Pancreas (tissue), 10 donors: ENCODE results near the gene MTIF3. TPM values are rescaled to one million over a fixed set of nuclear protein-coding genes. Genes with fewer than 3 reads are reported as not detected.
A peak's percentile ranks its signal among the peaks of the same experiment; 100 is the strongest.

Source experiments
- ATAC-seq, 4 donors: fragments of 200-7000 bp; cut with Tn5 transposase; one replicate each; pipeline versions ENCODE4 v1.8.0 to v1.9.1; 2020; ENCODE audit warnings: mild to moderate bottlenecking in 4 of 4, moderate library complexity in 4 of 4
- DNase-seq, 6 donors: peaks; one replicate each; pipeline ENCODE4 v3.0.0-alpha.2; 2020
- FAIRE-seq: peaks from 2 replicates; lab custom pipeline; 2012; peaks lifted over from hg19 to GRCh38; lab: Jason Lieb, UNC
- H3K27ac ChIP-seq, 4 donors: fragments of 200-600 bp; sonication (generic); 1 replicate in 3 of 4; 2 replicates in 1 of 4; pipeline versions ENCODE4 v1.5.0 to v1.8.0; 2020
- H3K27me3 ChIP-seq, 4 donors: fragments of 200-600 bp; one replicate each; pipeline ENCODE4 v1.8.0; 2021
- H3K36me3 ChIP-seq, 3 donors: fragments of 200-600 bp; sonication (generic) in 1 of 3; one replicate each; pipeline versions ENCODE4 v1.5.0 to v1.8.0; 2020 to 2021
- H3K4me1 ChIP-seq, 3 donors: fragments of 200-600 bp; one replicate each; pipeline ENCODE4 v1.8.0; 2021
- H3K4me3 ChIP-seq, 4 donors: fragments of 200-600 bp; sonication (generic) in 2 of 4; one replicate each; pipeline versions ENCODE4 v1.5.0 to v1.8.0; 2020 to 2021
- H3K9me3 ChIP-seq, 4 donors: fragments of 200-600 bp; one replicate each; pipeline ENCODE4 v1.8.0; 2021
- WGBS, 2 donors: extraction: QIAGEN DNeasy Blood & Tissue Kit; methylation state at CpG; one replicate each; pipeline ENCODE4 v1.1.7; 2013; 5-methylcytosine and 5-hydroxymethylcytosine counted together
- intact Hi-C, 3 donors: fragments of 100-400 bp; cut with DNase I; formaldehyde crosslinking; loops; one replicate each; pipeline versions ENCODE4 v1.11.1 to v1.14.2; 2022
- polyA plus RNA-seq, 2 donors: library from polyadenylated mRNA; stranded (reverse); fragments of 200-250 nt; gene quantifications; one replicate each; pipeline ENCODE4 v1.2.3, GENCODE V29; 2013
- total RNA-seq, 6 donors: library from RNA; stranded (reverse); fragmentation: NEBNext Ultra II Directional in 4 of 6; extraction: Animal tissue kit (Norgen Biotek cat#: 25700) in 4 of 6; gene quantifications; one replicate each; pipeline versions ENCODE4 v1.2.1 to v1.2.4, GENCODE V29; 2021 to 2023
- TF ChIP-seq, protein P1 (sequence below), 4 donors: fragments of 200-600 bp; sonication (generic) in 3 of 4; IDR thresholded peaks; one replicate each; pipeline versions ENCODE4 v1.5.0 to v1.8.0; 2021; ENCODE audit warnings: antibody characterized with exemption in 4 of 4
- donor health status: healthy with polysubstance abuse.
- donor health status: DM: no; HTN: no; CAD: no; lungs with moderate emphysema.
- donor health status: DM: no; HTN: no; CAD: no.
- donor health status: control.
- donor health status: control.
- donor health status: Bipolar disorder and iron deficiency.
- donor health status: DM: yes; HTN: yes; CAD: no.
- donor health status: DM: no; HTN: no; CAD: no.
- donor health status: DM: no; HTN: no; CAD: no.
- donor health status: DM: yes; HTN: yes; CAD: no.

The MTIF3 gene
- total and polyA plus RNA-seq, 8 donors, result 22.3 to 91.4 (median 30.5) TPM

DNA sequence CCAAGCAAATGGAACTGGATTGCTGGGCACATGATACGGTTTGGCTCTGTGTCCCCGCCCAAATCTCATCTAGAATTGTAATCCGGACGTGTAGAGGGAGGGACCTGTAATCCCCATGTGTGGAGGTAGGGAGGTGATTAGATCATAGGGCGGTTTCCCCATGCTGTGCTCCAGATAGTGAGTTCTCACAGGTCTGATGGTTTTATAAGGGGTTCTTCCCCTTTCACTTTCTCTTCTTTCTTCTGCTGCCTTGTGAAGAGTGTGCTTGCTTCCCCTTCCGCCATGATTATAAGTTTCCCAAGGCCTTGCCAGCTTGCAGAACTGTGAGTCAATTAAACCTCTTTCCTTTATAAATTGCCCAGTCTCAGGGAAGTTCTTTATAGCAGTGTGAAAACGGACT, 32.6 kb upstream of the MTIF3 start:
- intact Hi-C loops, result no loop called here
- H3K27ac ChIP-seq, result no peak overlapping the region
- no peak overlapping the region for H3K4me3 ChIP-seq
- TF ChIP-seq, protein P1, sequence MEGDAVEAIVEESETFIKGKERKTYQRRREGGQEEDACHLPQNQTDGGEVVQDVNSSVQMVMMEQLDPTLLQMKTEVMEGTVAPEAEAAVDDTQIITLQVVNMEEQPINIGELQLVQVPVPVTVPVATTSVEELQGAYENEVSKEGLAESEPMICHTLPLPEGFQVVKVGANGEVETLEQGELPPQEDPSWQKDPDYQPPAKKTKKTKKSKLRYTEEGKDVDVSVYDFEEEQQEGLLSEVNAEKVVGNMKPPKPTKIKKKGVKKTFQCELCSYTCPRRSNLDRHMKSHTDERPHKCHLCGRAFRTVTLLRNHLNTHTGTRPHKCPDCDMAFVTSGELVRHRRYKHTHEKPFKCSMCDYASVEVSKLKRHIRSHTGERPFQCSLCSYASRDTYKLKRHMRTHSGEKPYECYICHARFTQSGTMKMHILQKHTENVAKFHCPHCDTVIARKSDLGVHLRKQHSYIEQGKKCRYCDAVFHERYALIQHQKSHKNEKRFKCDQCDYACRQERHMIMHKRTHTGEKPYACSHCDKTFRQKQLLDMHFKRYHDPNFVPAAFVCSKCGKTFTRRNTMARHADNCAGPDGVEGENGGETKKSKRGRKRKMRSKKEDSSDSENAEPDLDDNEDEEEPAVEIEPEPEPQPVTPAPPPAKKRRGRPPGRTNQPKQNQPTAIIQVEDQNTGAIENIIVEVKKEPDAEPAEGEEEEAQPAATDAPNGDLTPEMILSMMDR (IDR thresholded peaks at IDR 0.05), result no peak
- peaks cover 0 to 4% (median 0%) of the 10 kb centered on the region in 4 donors for H3K27me3 ChIP-seq
- no peaks in the 10 kb centered on the region for H3K9me3 ChIP-seq
- H3K4me1 ChIP-seq, result no peaks in the 10 kb centered on the region
- WGBS, 2 donors, result 76 to 81% methylated on average over 7 of the region's 7 CpGs
- no peaks in the 10 kb centered on the region for H3K36me3 ChIP-seq
- FAIRE-seq (no peak), ATAC-seq (peak in 2 of 4 donors; percentile 54 to 68), DNase-seq (no peak)

DNA sequence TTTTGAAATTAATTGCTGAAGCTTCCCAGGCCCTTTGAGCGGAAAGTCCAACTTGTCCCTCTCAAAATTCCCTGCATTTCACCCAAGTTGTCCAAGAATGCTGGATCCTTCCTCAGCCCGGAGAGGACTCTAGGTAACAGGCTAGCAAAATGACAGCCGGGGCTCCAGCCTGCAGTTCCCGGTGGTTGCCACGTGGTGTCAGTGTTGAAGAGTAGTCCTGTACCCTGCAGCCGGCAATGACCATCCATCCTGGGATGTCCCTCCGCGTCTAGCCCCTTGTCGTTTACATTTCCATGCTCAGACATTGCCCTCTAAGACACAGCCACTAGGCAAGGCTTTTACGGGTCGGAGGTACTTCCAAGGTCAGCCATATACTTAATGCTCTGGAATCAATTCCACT, 31.4 kb upstream of the MTIF3 start:
- H3K9me3 ChIP-seq, result no peaks in the 10 kb centered on the region
- DNase-seq (peak; percentile 15 to 69 (median 51)), ATAC-seq (peak; percentile 55 to 79 (median 72)), FAIRE-seq (no peak)
- H3K27me3 ChIP-seq, result peaks cover 0 to 4% (median 0%) of the 10 kb centered on the region in 4 donors
- WGBS, 2 donors, result 15% methylated on average over 11 of the region's 11 CpGs
- TF ChIP-seq, protein P1 (IDR thresholded peaks at IDR 0.05), result peak; percentile 24 to 40 (median 24)
- H3K4me1 ChIP-seq, result peaks cover 0 to 3% (median 0%) of the 10 kb centered on the region in 3 donors
- intact Hi-C loops, result no loop called here
- no peaks in the 10 kb centered on the region for H3K36me3 ChIP-seq
- no peak overlapping the region for H3K27ac ChIP-seq
- no peak overlapping the region for H3K4me3 ChIP-seq

DNA sequence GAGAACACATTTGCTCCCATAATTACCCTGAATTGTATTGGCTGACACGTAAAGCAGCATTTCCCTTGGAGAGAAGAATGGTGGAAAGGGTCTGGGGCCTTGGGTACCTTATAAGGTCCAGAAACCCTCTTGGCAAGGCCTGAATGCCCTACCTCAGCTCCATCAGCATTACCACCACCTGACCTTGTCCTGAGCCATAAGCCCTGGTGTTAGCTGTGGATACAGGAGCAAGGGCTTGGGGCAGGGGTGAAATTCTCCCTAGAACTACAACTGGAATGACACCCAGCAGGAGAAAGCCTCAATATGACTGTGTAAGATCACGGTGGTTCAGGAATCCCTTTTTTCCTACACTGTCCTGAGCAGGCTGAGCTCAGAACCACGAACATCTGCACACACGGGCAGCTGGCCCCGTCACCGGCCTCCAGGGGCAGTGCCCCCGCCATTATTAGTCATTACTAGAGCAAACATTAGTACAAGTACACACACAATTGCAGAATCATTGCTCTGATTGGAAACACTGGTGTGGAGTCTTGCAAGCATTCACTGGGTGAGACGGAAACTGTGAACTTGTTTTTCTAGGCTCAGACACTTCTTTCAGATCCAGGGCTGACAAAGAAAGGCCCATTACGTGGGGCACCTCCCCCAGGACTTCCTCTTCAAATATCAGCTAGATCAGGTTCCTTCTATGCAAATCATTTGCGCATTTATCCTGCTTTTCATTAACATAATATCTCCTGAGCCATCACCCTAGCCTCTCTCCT, 26.8 kb upstream of the MTIF3 start:
- TF ChIP-seq, protein P1 (IDR thresholded peaks at IDR 0.05), result no peak
- Histone ChIP-seq H3K27me3 (no peaks in the 10 kb centered on the region), H3K4me1 (peaks cover 0 to 3% (median 0%) of the 10 kb centered on the region in 3 donors), H3K9me3 (no peaks in the 10 kb centered on the region), H3K27ac (no peak overlapping the region), H3K4me3 (no peak overlapping the region), H3K36me3 (no peaks in the 10 kb centered on the region)
- FAIRE-seq (no peak), ATAC-seq (peak; percentile 84 to 93 (median 90)), DNase-seq (peak in 4 of 6 donors; percentile 46 to 69 (median 58))
- 30% methylated on average over 10 of the region's 10 CpGs for WGBS, 2 donors
- intact Hi-C loops, result no loop called here

DNA sequence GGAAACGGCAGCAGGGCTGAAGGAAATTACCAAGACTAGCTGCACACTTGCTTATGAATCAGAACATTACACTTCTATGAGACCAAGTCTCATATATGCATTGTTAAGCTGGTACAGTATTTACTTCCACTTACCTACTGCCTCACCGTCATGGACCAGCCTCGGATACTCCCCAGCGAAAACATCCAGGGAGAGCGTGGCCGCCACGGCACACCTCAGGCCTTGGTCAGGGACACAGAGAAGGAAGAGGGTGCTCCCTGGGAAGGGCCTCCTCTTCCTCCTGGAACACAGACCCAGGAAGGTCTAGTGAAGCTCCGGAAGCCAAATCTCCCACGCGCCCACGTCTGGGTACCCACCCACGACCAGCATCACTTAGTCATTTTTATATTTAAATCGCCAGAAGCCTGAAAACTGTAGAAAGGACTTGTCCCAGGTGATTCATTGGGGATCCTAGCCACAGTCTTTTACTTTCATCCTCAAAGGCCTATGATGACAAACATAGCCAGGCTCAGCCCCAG, 24.4 kb upstream of the MTIF3 start:
- no peak for FAIRE-seq
- intact Hi-C loops, result no loop called here
- WGBS, 2 donors, result 87 to 94% methylated on average over 13 of the region's 13 CpGs
- no peaks in the 10 kb centered on the region for H3K27me3 ChIP-seq
- no peak overlapping the region for H3K4me3 ChIP-seq
- no peaks in the 10 kb centered on the region for H3K36me3 ChIP-seq
- H3K27ac ChIP-seq, result no peak overlapping the region
- TF ChIP-seq, protein P1 (IDR thresholded peaks at IDR 0.05), result no peak
- DNase-seq, result no peak
- peaks cover 0 to 3% (median 0%) of the 10 kb centered on the region in 3 donors for H3K4me1 ChIP-seq
- H3K9me3 ChIP-seq, result no peaks in the 10 kb centered on the region
- ATAC-seq, result no peak

DNA sequence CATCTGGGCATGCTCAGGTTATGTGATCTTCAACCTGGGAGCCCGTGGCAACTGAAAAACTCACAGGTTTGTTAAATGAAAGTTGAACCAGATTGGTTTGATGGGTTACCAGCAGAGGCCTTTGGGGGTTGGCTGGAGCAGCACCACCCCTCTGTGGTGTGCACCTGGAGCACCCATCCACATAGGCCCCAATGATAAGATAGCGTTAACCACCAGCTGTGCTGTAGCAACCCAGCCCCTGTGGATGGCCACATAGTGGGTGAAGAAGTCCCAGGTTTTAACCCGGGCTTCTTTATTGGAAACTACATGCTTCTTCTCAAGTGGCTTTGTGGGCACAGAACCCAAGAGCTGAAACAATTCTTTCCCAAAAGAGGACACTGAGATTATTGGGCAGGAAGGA, 22.6 kb upstream of the MTIF3 start:
- WGBS, 2 donors, result 80 to 88% methylated on average over 3 of the region's 3 CpGs
- intact Hi-C loops, result no loop called here
- no peak for ATAC-seq

More for the DNA sequence above, 22.6 kb upstream of the MTIF3 start:
- Histone ChIP-seq H3K27ac (no peak overlapping the region), H3K27me3 (no peaks in the 10 kb centered on the region), H3K4me3 (no peak overlapping the region), H3K9me3 (no peaks in the 10 kb centered on the region), H3K4me1 (peaks cover 0 to 3% (median 0%) of the 10 kb centered on the region in 3 donors), H3K36me3 (no peaks in the 10 kb centered on the region)
- DNase-seq (no peak), FAIRE-seq (no peak)
- TF ChIP-seq, protein P1 (IDR thresholded peaks at IDR 0.05), result no peak
